HL-60 (cell line): ENCODE data around the gene SCAF4.

Experiments
- DNase-seq, 2 experiments: peaks; one replicate each; pipeline ENCODE4 v3.0.0-alpha.2; 2010 to 2020; ENCODE audit warnings: low read depth in 1 of 2, low spot score in 1 of 2
- H3K27ac ChIP-seq: fragments of 250-450 bp; sonication (Bioruptor Pico); replicated peaks from 2 replicates; pipeline ENCODE4 v1.5.1; 2020; ENCODE audit warnings: mild to moderate bottlenecking, moderate library complexity
- H3K27me3 ChIP-seq: fragments of 250-450 bp; sonication (Bioruptor Pico); 2 replicates; pipeline ENCODE4 v1.5.1; 2021; ENCODE audit warnings: mild to moderate bottlenecking, moderate library complexity; ENCODE audit not compliant: insufficient read depth, poor library complexity, severe bottlenecking
- H3K4me3 ChIP-seq: replicated peaks from 2 replicates; pipeline ENCODE4 v1.5.1; 2011; ENCODE audit warnings: mild to moderate bottlenecking, control low read depth, low read length; ENCODE audit not compliant: insufficient read depth
- GABPA ChIP-seq: IDR thresholded peaks from 2 replicates; pipeline ENCODE4 v1.6.1; 2012; ENCODE audit warnings: low read depth
- POLR2AphosphoS5 ChIP-seq: IDR thresholded peaks from 2 replicates; pipeline ENCODE4 v1.6.1; 2012; ENCODE audit warnings: low read depth
- SPI1 ChIP-seq: IDR thresholded peaks from 2 replicates; pipeline ENCODE4 v1.6.1; 2012; ENCODE audit warnings: low read depth, mild to moderate bottlenecking, borderline replicate concordance
- TF ChIP-seq, protein P1 (sequence below): IDR thresholded peaks from 2 replicates; pipeline ENCODE4 v1.6.1; 2012; ENCODE audit warnings: low read depth; ENCODE audit not compliant: insufficient replicate concordance
- TF ChIP-seq, protein P2 (sequence below): IDR thresholded peaks from one replicate; pipeline ENCODE4 v1.5.1; 2011; ENCODE audit warnings: low read length, control low read depth, inconsistent platforms; ENCODE audit not compliant: insufficient read depth

SCAF4 gene

DNA sequence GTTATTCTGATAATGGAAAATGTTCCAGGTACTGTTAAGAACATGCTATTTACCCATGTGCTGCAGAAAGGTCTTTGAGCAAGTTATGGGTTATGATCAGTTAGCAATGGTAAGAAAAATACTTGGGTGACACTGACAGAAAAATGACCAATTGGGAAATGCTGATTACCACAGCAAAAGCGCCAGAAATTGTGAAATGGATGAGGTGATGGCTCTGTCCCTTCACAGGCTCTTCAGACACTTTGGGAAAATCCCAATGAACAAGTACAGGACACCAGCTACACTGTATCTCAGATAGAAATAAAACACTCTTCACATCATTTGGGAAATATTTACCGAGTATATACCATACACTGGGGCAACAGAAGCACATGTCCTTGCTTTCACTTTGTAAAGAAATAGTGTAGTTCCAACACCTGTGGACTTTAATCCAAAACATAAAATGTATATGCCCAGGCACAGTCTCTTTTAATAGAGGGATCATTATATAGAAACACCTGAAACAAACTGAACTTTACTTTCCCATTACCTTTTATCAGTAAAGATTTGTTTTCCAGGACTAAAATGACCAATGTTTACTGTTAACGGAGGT lies 58.5 kb downstream of the SCAF4 start:
- DNase-seq, result no peak
- Histone ChIP-seq H3K4me3 (no peak overlapping the region), H3K27ac (no peak overlapping the region), H3K27me3 (no peaks in the 10 kb centered on the region)
- TF ChIP-seq GABPA (no peak), POLR2AphosphoS5 (no peak), SPI1 (no peak)
- TF ChIP-seq, protein P1, sequence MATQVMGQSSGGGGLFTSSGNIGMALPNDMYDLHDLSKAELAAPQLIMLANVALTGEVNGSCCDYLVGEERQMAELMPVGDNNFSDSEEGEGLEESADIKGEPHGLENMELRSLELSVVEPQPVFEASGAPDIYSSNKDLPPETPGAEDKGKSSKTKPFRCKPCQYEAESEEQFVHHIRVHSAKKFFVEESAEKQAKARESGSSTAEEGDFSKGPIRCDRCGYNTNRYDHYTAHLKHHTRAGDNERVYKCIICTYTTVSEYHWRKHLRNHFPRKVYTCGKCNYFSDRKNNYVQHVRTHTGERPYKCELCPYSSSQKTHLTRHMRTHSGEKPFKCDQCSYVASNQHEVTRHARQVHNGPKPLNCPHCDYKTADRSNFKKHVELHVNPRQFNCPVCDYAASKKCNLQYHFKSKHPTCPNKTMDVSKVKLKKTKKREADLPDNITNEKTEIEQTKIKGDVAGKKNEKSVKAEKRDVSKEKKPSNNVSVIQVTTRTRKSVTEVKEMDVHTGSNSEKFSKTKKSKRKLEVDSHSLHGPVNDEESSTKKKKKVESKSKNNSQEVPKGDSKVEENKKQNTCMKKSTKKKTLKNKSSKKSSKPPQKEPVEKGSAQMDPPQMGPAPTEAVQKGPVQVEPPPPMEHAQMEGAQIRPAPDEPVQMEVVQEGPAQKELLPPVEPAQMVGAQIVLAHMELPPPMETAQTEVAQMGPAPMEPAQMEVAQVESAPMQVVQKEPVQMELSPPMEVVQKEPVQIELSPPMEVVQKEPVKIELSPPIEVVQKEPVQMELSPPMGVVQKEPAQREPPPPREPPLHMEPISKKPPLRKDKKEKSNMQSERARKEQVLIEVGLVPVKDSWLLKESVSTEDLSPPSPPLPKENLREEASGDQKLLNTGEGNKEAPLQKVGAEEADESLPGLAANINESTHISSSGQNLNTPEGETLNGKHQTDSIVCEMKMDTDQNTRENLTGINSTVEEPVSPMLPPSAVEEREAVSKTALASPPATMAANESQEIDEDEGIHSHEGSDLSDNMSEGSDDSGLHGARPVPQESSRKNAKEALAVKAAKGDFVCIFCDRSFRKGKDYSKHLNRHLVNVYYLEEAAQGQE, result no peak
- TF ChIP-seq, protein P2, sequence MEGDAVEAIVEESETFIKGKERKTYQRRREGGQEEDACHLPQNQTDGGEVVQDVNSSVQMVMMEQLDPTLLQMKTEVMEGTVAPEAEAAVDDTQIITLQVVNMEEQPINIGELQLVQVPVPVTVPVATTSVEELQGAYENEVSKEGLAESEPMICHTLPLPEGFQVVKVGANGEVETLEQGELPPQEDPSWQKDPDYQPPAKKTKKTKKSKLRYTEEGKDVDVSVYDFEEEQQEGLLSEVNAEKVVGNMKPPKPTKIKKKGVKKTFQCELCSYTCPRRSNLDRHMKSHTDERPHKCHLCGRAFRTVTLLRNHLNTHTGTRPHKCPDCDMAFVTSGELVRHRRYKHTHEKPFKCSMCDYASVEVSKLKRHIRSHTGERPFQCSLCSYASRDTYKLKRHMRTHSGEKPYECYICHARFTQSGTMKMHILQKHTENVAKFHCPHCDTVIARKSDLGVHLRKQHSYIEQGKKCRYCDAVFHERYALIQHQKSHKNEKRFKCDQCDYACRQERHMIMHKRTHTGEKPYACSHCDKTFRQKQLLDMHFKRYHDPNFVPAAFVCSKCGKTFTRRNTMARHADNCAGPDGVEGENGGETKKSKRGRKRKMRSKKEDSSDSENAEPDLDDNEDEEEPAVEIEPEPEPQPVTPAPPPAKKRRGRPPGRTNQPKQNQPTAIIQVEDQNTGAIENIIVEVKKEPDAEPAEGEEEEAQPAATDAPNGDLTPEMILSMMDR, result no peak

DNA sequence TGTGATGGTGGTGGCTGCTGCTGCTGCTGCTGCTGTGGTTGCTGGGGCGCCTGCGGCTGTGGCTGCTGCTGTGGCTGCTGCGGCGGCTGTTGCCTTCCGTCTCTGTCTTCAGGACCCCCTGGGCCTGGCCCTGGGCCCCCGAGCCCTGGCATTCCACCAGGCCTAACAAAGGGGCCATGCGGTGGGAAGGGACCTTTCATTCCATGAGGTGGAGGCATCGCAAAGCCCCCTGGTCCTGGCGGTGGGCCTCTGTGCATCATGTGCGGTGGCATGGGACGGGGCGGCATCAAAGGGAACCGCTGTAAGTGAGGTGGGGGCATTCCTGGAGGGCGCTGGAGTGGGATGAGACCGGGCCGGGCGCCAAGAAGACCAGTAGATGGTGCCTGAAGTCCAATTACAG lies 60.0 kb downstream of the SCAF4 start:
- no peak for DNase-seq
- H3K27ac ChIP-seq, result no peak overlapping the region

DNA sequence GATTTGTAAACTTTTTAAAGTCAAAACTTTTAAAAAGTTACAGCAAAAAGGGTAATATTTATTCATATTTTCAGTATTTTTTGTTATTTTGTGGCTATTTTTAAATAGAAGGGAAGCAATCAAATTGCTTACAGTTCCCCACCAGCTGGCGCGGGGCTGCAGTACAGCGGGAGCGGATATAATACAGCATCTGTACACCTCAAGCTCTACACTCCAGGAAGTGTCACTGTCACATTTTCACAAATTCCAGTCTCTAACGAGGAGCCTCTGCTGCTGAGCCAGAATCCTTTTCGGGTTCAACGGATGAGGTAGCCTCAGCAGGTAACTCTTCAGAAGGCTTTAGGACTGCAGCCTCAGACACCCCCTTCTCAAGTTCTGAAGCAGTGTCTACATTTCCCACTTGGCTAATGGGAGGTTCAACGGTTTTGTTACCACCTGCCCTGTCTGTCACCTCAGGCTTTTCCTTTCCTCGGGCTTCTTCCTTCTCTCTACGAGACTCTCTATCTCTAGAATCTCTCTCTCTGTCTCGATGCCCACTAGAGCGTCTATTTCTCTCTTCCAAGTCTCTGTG lies 60.7 kb downstream of the SCAF4 start:
- no peak overlapping the region for H3K27ac ChIP-seq

More for the DNA sequence above, 60.0 kb downstream of the SCAF4 start:
- H3K27me3 ChIP-seq, result no peaks in the 10 kb centered on the region
- no peak overlapping the region for H3K4me3 ChIP-seq
- TF ChIP-seq GABPA (no peak), POLR2AphosphoS5 (no peak), SPI1 (no peak)
- TF ChIP-seq, protein P2, result no peak
- TF ChIP-seq, protein P1, result no peak

More for the DNA sequence above, 60.7 kb downstream of the SCAF4 start:
- Histone ChIP-seq H3K27me3 (no peaks in the 10 kb centered on the region), H3K4me3 (no peak overlapping the region)
- TF ChIP-seq, protein P2, result no peak
- TF ChIP-seq GABPA, result no peak
- TF ChIP-seq POLR2AphosphoS5, result no peak; the same call in 1 of the 2 replicates
- TF ChIP-seq SPI1, result no peak
- TF ChIP-seq, protein P1, result no peak
- DNase-seq, result no peak
